HepG2 (cell line): Measurements from ENCODE around the gene SOAT2. TPM values are rescaled to one million over a fixed set of nuclear protein-coding genes. Genes with fewer than 3 reads are reported as not detected.
A peak's percentile ranks its signal among the peaks of the same experiment; 100 is the strongest.

Experiments
- NFKBIZ ChIP-seq: IDR thresholded peaks from 2 replicates; pipeline ENCODE4 v1.6.1; 2018; ENCODE audit warnings: missing genetic modification reagents, missing compliant biosample characterization
- NR2C2 ChIP-seq: sonication (generic); formaldehyde crosslinking; IDR thresholded peaks from 2 replicates; pipeline ENCODE4 v1.4.0; 2020; ENCODE audit warnings: missing genetic modification reagents, mild to moderate bottlenecking, moderate library complexity, borderline replicate concordance
- ZNF317 ChIP-seq: sonication (generic); formaldehyde crosslinking; IDR thresholded peaks from 2 replicates; pipeline ENCODE4 v1.5.0; 2020; ENCODE audit warnings: mild to moderate bottlenecking, missing genetic modification reagents
- ZNF430 ChIP-seq: sonication (generic); formaldehyde crosslinking; IDR thresholded peaks from 2 replicates; pipeline ENCODE4 v1.9.0; 2021; ENCODE audit warnings: mild to moderate bottlenecking, missing genetic modification reagents
- ZNF644 ChIP-seq: IDR thresholded peaks from 2 replicates; pipeline ENCODE4 v1.6.1; 2016; ENCODE audit warnings: low read depth
- ZNF704 ChIP-seq: sonication (generic); formaldehyde crosslinking; IDR thresholded peaks from 2 replicates; pipeline ENCODE4 v1.8.1; 2023; ENCODE audit warnings: mild to moderate bottlenecking, inconsistent platforms, moderate library complexity, missing genetic modification reagents, borderline replicate concordance
- ZNF740 ChIP-seq: sonication (generic); formaldehyde crosslinking; IDR thresholded peaks from 2 replicates; pipeline ENCODE4 v1.4.0; 2020; ENCODE audit warnings: missing genetic modification reagents
- polyA plus RNA-seq, 8 experiments: library from polyadenylated mRNA; depleted of rRNA in 3 of 8; stranded (reverse) in 7 of 8; unstranded in 1 of 8; fragments of >200 nt; fragmentation: Illumina TruSeq in 4 of 8; extraction: Trizol in 4 of 8; gene quantifications; 2 replicates each; pipeline versions ENCODE4 v1.2.1 to v1.2.3, GENCODE V29; 2011 to 2016; ENCODE audit warnings: low read depth in 4 of 8, missing spikeins in 1 of 8, mixed read lengths in 1 of 8; ENCODE audit not compliant: insufficient read depth in 1 of 8
- total RNA-seq, 5 experiments: library from RNA; depleted of rRNA; stranded (reverse); fragments of >200 nt; fragmentation: Illumina TruSeq; extraction: Trizol; gene quantifications; 2 replicates each; pipeline ENCODE4 v1.2.3, GENCODE V29; 2016; ENCODE audit warnings: low read depth in 1 of 5
- TF ChIP-seq, protein P1 (sequence below): sonication (generic); formaldehyde crosslinking; IDR thresholded peaks from 2 replicates; pipeline ENCODE4 v1.4.0; 2020; ENCODE audit warnings: missing genetic modification reagents
- TF ChIP-seq, protein P2 (sequence below): sonication (generic); formaldehyde crosslinking; IDR thresholded peaks from 2 replicates; pipeline ENCODE4 v1.4.0; 2020; ENCODE audit warnings: low read depth, missing genetic modification reagents
- TF ChIP-seq, protein P3 (sequence below): sonication (generic); formaldehyde crosslinking; IDR thresholded peaks from 2 replicates; pipeline ENCODE4 v1.5.1; 2020; ENCODE audit warnings: mild to moderate bottlenecking, missing genetic modification reagents, moderate library complexity

The SOAT2 gene
- total and polyA plus RNA-seq, 2 of the 13 experiments (the other 11 are each of a cell fraction or from before 2014, with no cell fraction given), result 14.9 to 108 TPM

DNA sequence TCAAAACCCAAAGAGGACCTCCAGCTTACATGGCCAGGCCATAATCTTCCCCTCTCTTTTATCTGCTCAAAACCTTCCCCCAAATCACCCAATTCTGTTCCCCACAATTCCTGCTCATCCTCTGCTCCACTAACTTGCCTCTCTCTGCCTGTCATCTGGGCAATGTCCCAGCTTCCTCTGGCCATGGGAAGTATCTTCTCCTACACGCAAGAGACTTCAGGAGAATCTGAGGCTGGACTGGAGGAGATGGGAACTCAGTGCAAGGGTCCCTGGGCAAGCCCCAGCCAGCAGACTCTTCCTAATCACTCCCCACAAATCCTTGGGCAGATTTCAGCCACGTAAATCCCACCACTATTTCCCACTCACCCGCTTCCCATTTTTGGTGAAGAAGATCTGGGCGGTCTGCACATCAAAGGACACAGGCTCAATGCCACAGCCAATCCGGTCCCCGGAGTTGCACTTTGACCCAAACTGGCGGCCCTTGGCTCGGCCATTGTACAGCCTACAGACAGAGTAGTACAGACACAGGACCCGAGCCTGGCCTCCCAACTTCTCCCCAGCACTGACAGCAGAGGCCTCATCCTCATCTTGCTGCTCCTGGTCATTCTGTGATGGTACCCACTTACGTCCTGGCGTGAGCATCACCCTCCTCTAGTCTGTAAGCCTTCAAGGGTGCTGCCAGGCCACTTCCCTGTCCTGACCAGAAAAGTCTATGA, 28.8 kb upstream of the SOAT2 start (continued):
- no peak for TF ChIP-seq ZNF317 (CRISPR knock-in tag)
- TF ChIP-seq ZNF704 (CRISPR knock-in tag), result no peak
- no peak for TF ChIP-seq ZNF430 (CRISPR knock-in tag)
- 0 out of 2 replicates have a peak, but pooled peaks have one; percentile 25 for TF ChIP-seq ZNF644 (CRISPR knock-in tag)
- no peak for TF ChIP-seq NFKBIZ (CRISPR knock-in tag)
- TF ChIP-seq, protein P1, sequence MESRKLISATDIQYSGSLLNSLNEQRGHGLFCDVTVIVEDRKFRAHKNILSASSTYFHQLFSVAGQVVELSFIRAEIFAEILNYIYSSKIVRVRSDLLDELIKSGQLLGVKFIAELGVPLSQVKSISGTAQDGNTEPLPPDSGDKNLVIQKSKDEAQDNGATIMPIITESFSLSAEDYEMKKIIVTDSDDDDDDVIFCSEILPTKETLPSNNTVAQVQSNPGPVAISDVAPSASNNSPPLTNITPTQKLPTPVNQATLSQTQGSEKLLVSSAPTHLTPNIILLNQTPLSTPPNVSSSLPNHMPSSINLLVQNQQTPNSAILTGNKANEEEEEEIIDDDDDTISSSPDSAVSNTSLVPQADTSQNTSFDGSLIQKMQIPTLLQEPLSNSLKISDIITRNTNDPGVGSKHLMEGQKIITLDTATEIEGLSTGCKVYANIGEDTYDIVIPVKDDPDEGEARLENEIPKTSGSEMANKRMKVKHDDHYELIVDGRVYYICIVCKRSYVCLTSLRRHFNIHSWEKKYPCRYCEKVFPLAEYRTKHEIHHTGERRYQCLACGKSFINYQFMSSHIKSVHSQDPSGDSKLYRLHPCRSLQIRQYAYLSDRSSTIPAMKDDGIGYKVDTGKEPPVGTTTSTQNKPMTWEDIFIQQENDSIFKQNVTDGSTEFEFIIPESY (CRISPR knock-in tag), result peak; percentile 65
- TF ChIP-seq, protein P2, sequence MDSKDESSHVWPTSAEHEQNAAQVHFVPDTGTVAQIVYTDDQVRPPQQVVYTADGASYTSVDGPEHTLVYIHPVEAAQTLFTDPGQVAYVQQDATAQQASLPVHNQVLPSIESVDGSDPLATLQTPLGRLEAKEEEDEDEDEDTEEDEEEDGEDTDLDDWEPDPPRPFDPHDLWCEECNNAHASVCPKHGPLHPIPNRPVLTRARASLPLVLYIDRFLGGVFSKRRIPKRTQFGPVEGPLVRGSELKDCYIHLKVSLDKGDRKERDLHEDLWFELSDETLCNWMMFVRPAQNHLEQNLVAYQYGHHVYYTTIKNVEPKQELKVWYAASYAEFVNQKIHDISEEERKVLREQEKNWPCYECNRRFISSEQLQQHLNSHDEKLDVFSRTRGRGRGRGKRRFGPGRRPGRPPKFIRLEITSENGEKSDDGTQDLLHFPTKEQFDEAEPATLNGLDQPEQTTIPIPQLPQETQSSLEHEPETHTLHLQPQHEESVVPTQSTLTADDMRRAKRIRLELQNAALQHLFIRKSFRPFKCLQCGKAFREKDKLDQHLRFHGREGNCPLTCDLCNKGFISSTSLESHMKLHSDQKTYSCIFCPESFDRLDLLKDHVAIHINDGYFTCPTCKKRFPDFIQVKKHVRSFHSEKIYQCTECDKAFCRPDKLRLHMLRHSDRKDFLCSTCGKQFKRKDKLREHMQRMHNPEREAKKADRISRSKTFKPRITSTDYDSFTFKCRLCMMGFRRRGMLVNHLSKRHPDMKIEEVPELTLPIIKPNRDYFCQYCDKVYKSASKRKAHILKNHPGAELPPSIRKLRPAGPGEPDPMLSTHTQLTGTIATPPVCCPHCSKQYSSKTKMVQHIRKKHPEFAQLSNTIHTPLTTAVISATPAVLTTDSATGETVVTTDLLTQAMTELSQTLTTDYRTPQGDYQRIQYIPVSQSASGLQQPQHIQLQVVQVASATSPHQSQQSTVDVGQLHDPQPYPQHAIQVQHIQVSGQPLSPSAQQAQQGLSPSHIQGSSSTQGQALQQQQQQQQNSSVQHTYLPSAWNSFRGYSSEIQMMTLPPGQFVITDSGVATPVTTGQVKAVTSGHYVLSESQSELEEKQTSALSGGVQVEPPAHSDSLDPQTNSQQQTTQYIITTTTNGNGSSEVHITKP (CRISPR knock-in tag), result no peak
- TF ChIP-seq ZNF740 (CRISPR knock-in tag), result no peak
- TF ChIP-seq NR2C2, result 0 out of 2 replicates have a peak, but pooled peaks have one; percentile 36
- TF ChIP-seq, protein P3, sequence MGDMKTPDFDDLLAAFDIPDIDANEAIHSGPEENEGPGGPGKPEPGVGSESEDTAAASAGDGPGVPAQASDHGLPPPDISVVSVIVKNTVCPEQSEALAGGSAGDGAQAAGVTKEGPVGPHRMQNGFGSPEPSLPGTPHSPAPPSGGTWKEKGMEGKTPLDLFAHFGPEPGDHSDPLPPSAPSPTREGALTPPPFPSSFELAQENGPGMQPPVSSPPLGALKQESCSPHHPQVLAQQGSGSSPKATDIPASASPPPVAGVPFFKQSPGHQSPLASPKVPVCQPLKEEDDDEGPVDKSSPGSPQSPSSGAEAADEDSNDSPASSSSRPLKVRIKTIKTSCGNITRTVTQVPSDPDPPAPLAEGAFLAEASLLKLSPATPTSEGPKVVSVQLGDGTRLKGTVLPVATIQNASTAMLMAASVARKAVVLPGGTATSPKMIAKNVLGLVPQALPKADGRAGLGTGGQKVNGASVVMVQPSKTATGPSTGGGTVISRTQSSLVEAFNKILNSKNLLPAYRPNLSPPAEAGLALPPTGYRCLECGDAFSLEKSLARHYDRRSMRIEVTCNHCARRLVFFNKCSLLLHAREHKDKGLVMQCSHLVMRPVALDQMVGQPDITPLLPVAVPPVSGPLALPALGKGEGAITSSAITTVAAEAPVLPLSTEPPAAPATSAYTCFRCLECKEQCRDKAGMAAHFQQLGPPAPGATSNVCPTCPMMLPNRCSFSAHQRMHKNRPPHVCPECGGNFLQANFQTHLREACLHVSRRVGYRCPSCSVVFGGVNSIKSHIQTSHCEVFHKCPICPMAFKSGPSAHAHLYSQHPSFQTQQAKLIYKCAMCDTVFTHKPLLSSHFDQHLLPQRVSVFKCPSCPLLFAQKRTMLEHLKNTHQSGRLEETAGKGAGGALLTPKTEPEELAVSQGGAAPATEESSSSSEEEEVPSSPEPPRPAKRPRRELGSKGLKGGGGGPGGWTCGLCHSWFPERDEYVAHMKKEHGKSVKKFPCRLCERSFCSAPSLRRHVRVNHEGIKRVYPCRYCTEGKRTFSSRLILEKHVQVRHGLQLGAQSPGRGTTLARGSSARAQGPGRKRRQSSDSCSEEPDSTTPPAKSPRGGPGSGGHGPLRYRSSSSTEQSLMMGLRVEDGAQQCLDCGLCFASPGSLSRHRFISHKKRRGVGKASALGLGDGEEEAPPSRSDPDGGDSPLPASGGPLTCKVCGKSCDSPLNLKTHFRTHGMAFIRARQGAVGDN (CRISPR knock-in tag), result peak; percentile 43; the same call in 1 of the 2 replicates
- TF ChIP-seq, all 625 proteins: peak for 8
